ENCODE results near the gene PGC. TPM values are rescaled to one million over a fixed set of nuclear protein-coding genes. Genes with fewer than 3 reads are reported as not detected.
A peak's percentile ranks its signal among the peaks of the same experiment; 100 is the strongest.

Gene PGC
- polyA plus RNA-seq, 3 donors: not detected

GRCh38 chr6:41774841-41775240 is 27.6 kb upstream of the PGC start:
- Mint-ChIP-seq H3K27ac (peak overlapping the region in 2 of 7 donors; percentile 8 to 30), H3K9me3 (no peaks in the 10 kb centered on the region), H3K4me3 (no peak overlapping the region), H3K27me3 (ENCODE audit: low read depth in 3 of 3) (no peaks in the 10 kb centered on the region), H3K4me1 (peaks cover 30% of the 10 kb centered on the region), H3K36me3 (peaks cover 49 to 68% of the 10 kb centered on the region in 2 donors)
- H3K9me3 ChIP-seq (replicated peaks in 1 of 2; ENCODE audit: control insufficient read depth in 1 of 2, insufficient read depth in 1 of 2, low read length in 2 of 2): no peaks in the 10 kb centered on the region
- no peak overlapping the region for H3K4me2 ChIP-seq (replicated peaks; ENCODE audit: extremely low read depth, low read length, poor library complexity, severe bottlenecking)
- intact Hi-C loops (cut with micrococcal nuclease): loop anchor here (5.0 to 10.0 kb wide), 3 partner anchors 68 to 170 kb away; no protein-coding TSS in a partner anchor
- H3K27me3 ChIP-seq (ENCODE audit: control insufficient read depth in 2 of 2, insufficient read depth in 2 of 2, low read length in 2 of 2): no peaks in the 10 kb centered on the region
- H3K79me2 ChIP-seq (ENCODE audit: insufficient read depth, low read length): peaks cover 7% of the 10 kb centered on the region
- no peak overlapping the region for H3K4me3 ChIP-seq (replicated peaks in 1 of 3; ENCODE audit: low read depth in 2 of 3, low read length in 3 of 3)
- no peaks in the 10 kb centered on the region for H4K20me1 ChIP-seq (ENCODE audit: insufficient read depth, low read length)
- DNase-seq: no peak
- no peak overlapping the region for H2AFZ ChIP-seq (ENCODE audit: insufficient read depth, low read depth, low read length, poor library complexity, severe bottlenecking)
- WGBS (ENCODE audit: insufficient coverage): 100% methylated on average over 2 of the region's 3 CpGs
- no peak overlapping the region for H3K9ac ChIP-seq (ENCODE audit: insufficient read depth, low read length, poor library complexity, severe bottlenecking)
- TF ChIP-seq CTCF (IDR thresholded peaks at IDR 0.05): no peak
- H3K4me1 ChIP-seq (ENCODE audit: control insufficient read depth in 1 of 2, insufficient read depth in 2 of 2, low read length in 2 of 2): peaks cover 31 to 37% of the 10 kb centered on the region in 2 donors
- H3K36me3 ChIP-seq (replicated peaks in 1 of 2; ENCODE audit: control insufficient read depth in 1 of 2, insufficient read depth in 2 of 2, low read length in 2 of 2): peaks cover 42 to 57% of the 10 kb centered on the region in 2 donors
- no peak overlapping the region for H3K27ac ChIP-seq (ENCODE audit: low read depth in 1 of 2, low read length in 2 of 2)

- H3K27ac ChIP-seq (ENCODE audit: low read depth in 1 of 2, low read length in 2 of 2): no peak overlapping the region
- Mint-ChIP-seq H3K9me3 (no peaks in the 10 kb centered on the region), H3K4me1 (peaks cover 4% of the 10 kb centered on the region), H3K27ac (peak overlapping the region in 2 of 7 donors; percentile 32 to 37), H3K4me3 (no peak overlapping the region), H3K27me3 (ENCODE audit: low read depth in 3 of 3) (no peaks in the 10 kb centered on the region), H3K36me3 (peaks cover 54 to 68% of the 10 kb centered on the region in 2 donors)
- intact Hi-C loops (cut with micrococcal nuclease): loop anchor here (10.0 kb wide), 2 partner anchors 67 to 167 kb away; no protein-coding TSS in a partner anchor
- no peaks in the 10 kb centered on the region for H3K79me2 ChIP-seq (ENCODE audit: insufficient read depth, low read length)
- DNase-seq: no peak
- no peak overlapping the region for H3K4me3 ChIP-seq (replicated peaks in 1 of 3; ENCODE audit: low read depth in 2 of 3, low read length in 3 of 3)
- no peaks in the 10 kb centered on the region for H4K20me1 ChIP-seq (ENCODE audit: insufficient read depth, low read length)
- H3K4me1 ChIP-seq (ENCODE audit: control insufficient read depth in 1 of 2, insufficient read depth in 2 of 2, low read length in 2 of 2): peaks cover 0 to 5% of the 10 kb centered on the region in 2 donors
- peaks cover 42 to 64% of the 10 kb centered on the region in 2 donors for H3K36me3 ChIP-seq (replicated peaks in 1 of 2; ENCODE audit: control insufficient read depth in 1 of 2, insufficient read depth in 2 of 2, low read length in 2 of 2)
- WGBS (ENCODE audit: insufficient coverage): 89% methylated on average over 17 of the region's 29 CpGs
- TF ChIP-seq CTCF (IDR thresholded peaks at IDR 0.05): no peak
- no peak overlapping the region for H3K4me2 ChIP-seq (replicated peaks; ENCODE audit: extremely low read depth, low read length, poor library complexity, severe bottlenecking)
- H2AFZ ChIP-seq (ENCODE audit: insufficient read depth, low read depth, low read length, poor library complexity, severe bottlenecking): no peak overlapping the region
- H3K9me3 ChIP-seq (replicated peaks in 1 of 2; ENCODE audit: control insufficient read depth in 1 of 2, insufficient read depth in 1 of 2, low read length in 2 of 2): no peaks in the 10 kb centered on the region
- H3K9ac ChIP-seq (ENCODE audit: insufficient read depth, low read length, poor library complexity, severe bottlenecking): no peak overlapping the region
- no peaks in the 10 kb centered on the region for H3K27me3 ChIP-seq (ENCODE audit: control insufficient read depth in 2 of 2, insufficient read depth in 2 of 2, low read length in 2 of 2)
Observed at GRCh38 chr6:41771058-41771983, 24.1 kb upstream of the PGC start.

Data from CD14-positive monocyte (primary cell).